M059J (cell line): ENCODE results near the gene MROH2A. TPM values are rescaled to one million over a fixed set of nuclear protein-coding genes. Genes with fewer than 3 reads are reported as not detected.

ENCODE experiments used
- DNase-seq: peaks from one replicate; pipeline ENCODE4 v3.0.0-alpha.2; 2012; ENCODE audit warnings: low read depth
- total RNA-seq: library from RNA; depleted of rRNA; stranded (reverse); fragments of >200 nt; shearing (Covaris generic); gene quantifications from 2 replicates; pipeline ENCODE4 v1.2.3, GENCODE V29; 2014

The MROH2A gene
- total RNA-seq, 1 experiment from 2014 or later: not detected

GRCh38 chr2:233801357-233802131 is 23.4 kb downstream of the MROH2A start:
- DNase-seq: peak; percentile 69

DNA sequence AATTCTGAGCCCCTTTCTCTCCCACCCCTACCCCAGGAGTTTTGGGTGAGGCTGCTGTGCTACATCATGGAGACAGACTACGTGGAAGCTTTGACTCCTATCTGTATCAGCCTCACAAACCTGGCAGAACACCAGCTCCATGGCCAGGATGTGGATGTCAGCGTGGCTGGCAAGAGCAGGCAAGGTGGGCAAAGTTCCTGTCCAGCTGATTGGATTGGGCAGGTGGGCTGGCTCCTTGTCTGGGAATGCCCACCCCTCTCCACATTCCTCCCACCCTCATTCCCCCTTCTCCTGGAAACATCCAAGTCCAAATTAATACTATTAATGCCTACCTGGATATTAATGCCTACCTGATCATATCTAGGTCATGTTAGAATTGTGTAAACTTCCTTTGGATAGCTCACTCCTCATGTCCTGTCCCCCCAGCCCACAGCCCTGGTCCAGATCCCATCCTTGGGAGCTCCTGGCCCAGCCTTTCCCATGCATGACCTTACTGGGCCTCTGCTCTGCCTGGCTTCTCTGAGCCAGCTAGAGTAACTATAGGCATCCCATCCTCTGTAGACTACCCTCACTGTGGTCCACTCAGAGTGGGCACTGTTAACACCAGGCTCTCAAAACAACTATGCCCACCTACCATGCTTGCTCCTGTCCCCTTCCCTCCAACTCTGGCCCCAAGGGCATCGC is 24.1 kb downstream of the MROH2A start:
- DNase-seq: no peak

- DNase-seq: no peak
Measured at GRCh38 chr2:233803292-233803911, 25.3 kb downstream of the MROH2A start.

- no peak for DNase-seq
Measured at GRCh38 chr2:233803994-233804393, 25.9 kb downstream of the MROH2A start.

GRCh38 chr2:233807215-233807865 is 29.2 kb downstream of the MROH2A start:
- no peak for DNase-seq

DNA sequence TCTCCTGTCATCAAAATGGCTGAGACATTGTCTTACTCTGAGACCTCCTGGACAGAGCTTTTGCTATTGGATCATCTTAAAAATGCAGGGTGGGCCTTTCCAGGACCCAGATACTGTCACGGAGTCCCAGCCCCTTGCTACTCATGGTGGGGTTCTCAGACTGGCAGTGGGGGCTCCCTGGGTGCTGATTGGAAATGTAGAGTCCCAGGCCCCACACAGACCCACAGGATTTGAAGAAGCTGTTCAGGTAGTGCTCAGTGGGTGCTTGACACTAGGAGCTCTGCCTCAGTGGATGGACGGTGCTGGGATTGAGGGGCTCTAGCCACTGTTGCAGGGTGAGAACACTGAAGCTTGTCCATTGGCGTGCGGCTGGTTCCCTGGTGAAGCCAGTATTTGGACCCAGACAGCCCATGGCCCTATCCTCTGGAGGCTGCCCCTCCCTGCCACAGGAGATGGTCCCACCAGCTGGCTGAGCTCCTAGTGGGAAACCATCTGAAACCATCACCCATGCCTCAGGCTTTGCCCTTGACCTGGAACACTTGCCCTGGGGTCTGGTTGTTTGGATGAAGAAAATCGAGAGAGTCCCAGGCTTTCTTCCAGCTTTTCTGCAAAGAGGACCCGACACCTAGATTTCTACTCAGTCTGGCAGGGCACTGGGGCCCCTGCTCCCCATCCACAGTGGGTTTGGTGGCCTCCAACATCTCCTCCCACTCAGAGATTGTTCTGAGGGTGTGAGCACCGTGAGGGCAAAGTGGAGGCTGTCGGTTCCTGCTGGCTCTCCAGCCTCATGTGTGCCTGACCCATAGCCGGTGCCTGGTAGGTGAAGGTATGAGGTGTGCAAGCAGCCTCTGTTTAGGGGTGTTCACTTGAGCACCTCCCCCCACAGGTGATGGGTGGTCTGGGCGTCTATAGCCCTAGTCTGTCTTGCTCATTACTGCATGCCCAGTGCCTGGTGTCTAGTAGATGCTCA is 30.1 kb downstream of the MROH2A start:
- no peak for DNase-seq

GRCh38 chr2:233810385-233810784 is 32.3 kb downstream of the MROH2A start:
- DNase-seq: no peak

- no peak for DNase-seq
Measured at GRCh38 chr2:233811087-233811486, 33.0 kb downstream of the MROH2A start.

- no peak for DNase-seq
Measured at GRCh38 chr2:233811732-233812131, 33.6 kb downstream of the MROH2A start.

DNA sequence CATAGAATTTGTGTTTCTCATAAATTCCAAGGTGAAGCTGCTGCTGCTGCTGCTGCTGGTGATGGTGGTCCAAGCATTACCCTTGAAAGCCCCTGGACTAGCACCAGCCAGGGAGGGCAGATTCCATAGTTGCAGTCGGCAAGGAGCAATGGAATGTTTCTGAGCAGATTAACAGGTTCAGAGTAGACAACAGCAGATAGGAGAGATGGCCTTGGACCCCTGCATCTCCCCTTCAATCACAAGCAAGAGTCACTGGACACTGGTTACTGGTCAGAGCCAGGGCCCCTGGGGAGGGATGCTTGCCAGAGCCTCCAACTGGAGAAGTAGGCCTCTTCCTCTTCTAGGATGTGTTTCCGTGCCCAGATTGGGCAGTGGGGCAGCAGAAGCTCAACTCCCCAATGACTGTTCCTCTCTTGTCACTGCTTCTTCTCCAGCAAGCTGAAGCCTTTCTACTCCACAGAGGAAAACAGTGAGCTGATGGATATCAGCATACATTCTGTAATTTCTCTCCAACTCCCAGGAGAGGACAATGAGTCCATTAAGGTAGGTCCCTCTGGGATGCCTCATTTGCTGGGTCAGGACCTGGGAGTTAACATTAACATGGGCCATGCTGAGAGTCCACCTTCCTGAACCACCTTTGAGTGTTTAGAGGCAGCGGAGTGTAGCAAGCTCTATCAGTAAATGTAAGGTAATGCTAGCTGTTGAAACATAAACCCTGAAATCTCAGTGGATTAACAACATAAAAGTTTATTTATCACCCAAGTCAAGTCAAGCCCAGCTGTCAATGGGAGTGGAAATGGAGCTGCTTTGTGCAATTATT is 35.3 kb downstream of the MROH2A start:
- no peak for DNase-seq

DNA sequence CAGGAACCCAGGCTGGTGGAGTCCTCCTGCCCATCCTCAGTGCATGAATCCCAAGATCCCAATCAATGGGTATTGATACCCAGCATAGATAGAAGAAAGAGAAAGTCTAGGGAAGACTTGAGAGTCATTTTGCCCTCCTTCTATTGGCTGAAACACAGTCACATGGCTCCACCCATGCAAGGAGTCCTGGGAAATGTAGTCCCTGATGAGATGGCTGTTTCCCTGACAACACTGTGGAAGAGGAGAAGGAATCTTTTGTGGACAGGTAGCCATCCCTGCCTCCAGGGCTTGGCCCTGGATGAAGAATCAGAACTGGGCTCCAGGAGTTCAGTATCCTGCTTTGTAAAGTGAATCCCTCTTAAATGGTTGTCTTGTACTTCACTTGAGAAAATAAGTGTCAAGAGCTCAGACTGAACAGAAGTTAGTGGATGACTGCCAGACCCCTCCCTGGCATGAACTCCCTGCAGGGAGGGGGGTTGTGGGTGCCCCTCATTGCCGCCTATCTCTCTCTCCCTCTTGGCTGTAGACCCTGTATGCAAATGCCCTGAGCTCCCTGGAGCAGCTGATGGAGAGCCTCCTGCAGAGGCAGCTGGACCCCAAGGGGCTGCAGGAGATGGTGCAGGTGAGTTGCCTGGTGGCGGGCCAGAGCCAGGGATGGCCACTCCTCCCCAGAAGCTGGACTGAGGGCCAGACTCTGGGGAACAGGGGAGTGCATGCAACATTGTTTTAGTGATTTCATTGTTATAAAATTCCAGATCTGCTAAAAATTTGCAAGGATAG is 36.1 kb downstream of the MROH2A start:
- no peak for DNase-seq

DNA sequence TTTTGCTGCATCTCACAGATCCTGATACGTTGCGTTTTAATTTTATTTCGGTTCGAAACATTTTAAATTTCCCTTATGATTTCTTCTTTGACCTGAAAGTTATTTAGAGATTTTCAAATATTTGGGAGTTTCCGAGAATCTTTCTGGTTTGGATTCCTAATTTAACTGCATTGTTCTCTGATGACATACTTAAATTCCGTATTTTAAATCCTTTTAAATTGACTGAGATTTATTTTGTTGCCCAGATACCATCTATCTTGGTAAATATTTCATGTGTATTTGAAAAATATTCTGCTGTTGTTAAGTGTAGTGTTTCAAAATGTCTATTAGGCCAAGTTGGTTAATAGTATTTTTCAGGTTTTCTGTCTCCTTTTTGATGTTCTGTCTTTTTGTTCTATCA is 37.7 kb downstream of the MROH2A start:
- no peak for DNase-seq

DNA sequence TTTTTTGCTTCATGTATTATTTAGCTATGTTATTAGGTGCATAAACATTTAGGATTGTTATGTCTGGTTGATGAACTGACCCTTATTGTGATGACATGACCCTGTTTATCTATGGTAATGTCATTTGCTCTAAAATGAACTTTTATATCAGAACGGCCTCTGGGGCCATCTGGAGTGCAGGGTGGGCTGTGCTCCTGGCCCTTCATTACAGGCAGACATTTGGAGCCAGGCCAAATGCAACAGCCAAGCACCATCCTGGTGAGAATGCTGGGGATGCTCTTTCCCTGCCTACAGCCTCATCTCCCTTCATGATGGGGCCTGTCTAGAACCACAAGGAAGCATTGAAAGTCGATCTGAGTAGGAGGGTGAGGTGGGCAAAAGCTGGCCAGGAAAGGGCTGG is 38.2 kb downstream of the MROH2A start:
- DNase-seq: no peak

GRCh38 chr2:233816771-233817170 is 38.6 kb downstream of the MROH2A start:
- no peak for DNase-seq

DNA sequence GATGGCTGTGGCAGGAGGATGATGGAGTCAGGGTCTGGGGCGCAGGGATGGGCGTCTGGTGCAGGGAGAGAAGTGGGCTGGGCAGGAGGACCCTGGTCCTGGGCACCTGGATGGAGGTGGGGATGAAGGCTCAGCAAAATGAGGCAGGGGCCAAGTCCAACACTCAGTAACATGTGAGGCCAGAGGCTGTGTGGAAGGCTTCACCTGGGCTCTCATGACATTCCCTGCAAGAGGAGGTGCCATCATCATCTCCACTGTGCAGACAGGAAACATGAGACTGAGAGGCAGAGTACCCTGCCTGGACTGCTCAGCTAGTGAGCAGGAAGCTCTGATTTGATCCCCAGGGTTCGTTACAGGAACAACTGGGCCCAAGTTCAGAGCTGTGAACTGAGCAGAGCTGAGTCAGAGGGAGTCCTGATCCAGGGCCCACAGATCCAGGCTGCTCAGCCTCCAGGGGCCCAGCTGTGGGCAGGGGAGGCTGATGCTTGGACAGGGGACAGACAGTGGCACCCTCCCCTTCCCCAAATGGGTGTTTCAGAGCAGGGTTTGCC is 39.3 kb downstream of the MROH2A start:
- no peak for DNase-seq

DNA sequence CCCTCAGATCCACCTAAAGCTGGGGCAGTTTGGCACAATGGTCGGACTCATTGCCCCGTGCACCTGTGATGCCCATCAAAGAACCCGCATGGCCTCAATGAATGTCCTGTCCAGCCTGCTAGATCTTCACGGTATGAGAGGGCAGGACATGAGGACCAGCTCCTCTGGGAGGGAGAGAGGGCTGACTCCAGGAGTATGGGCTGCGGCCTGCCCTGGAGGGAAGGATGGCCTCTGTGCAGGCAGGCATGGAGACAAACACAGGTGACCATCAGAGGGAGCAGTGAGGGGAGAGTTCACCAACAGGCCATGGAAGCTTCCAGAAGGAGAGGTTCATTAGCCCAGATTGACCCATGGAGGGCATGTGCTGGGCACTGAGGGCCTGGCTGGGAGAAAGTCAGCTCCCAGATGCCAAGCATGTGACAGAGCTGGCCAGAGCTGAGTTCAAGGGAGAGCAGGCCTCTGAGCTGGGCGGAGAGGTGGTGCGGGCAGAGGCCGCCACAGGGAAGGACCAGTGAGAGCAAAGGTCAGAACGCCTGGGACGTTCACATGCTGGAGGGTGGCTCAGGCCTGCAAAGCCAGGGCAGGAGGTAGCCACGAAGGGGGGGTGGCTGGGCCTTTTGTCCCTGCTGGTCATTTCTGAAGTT is 40.0 kb downstream of the MROH2A start:
- DNase-seq: no peak

- DNase-seq: no peak
Measured at GRCh38 chr2:233818639-233819621, 40.8 kb downstream of the MROH2A start.
